GM12891 (cell line): ENCODE results near the gene CSNK2A3.

Experiments used
- POLR2AphosphoS5 ChIP-seq: IDR thresholded peaks from 2 replicates; pipeline ENCODE4 v1.6.1; 2011; ENCODE audit warnings: low read depth, low read length, control low read depth
- POU2F2 ChIP-seq: IDR thresholded peaks from 2 replicates; pipeline ENCODE4 v1.6.1; 2011; ENCODE audit warnings: low read depth, mild to moderate bottlenecking, control low read depth, low read length, moderate library complexity
- SPI1 ChIP-seq: IDR thresholded peaks from 2 replicates; pipeline ENCODE4 v1.6.1; 2011; ENCODE audit warnings: low read depth, low read length, control low read depth
- TAF1 ChIP-seq: IDR thresholded peaks from 2 replicates; pipeline ENCODE4 v1.6.1; 2011; ENCODE audit warnings: low read depth, low read length, control low read depth

DNA sequence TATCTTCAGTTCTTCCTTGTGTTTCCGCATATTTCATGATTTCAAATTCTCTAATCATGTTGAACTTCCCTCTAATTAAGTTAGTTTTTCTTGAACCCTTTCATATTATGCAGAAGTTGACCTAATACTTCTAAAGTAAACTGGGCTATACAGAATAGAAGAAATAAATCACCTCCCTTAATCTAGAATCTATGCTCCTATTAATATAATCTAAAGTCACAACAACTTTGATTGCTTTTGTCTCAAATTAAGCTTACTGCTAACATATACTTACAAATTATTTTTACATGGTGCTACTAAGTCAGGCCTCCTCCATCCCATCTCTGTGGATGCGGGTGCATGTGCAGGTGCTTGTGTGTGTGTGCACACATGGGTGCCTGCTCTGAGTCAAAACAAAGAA is 27.3 kb upstream of the CSNK2A3 start:
- no peak for TF ChIP-seq TAF1
- TF ChIP-seq POLR2AphosphoS5 = no peak
- no peak for TF ChIP-seq SPI1
- no peak for TF ChIP-seq POU2F2
